HUES48 (cell line): ENCODE results near the gene TRIM29.

ENCODE experiments used
- H3K27ac ChIP-seq: one replicate; pipeline ENCODE4 v1.7.0; 2013; ENCODE audit warnings: low read depth, low read length, inconsistent platforms
- H3K27me3 ChIP-seq: 2 replicates; pipeline ENCODE4 v1.6.1; 2013; ENCODE audit warnings: mild to moderate bottlenecking, low read length; ENCODE audit not compliant: control insufficient read depth, insufficient read depth
- H3K36me3 ChIP-seq: 2 replicates; pipeline ENCODE4 v1.6.1; 2013; ENCODE audit warnings: low read length; ENCODE audit not compliant: control insufficient read depth, insufficient read depth
- H3K4me1 ChIP-seq: 2 replicates; pipeline ENCODE4 v1.6.1; 2013; ENCODE audit warnings: mild to moderate bottlenecking, low read length; ENCODE audit not compliant: control insufficient read depth, insufficient read depth
- H3K4me3 ChIP-seq: 2 replicates; pipeline ENCODE4 v1.5.1; 2013; ENCODE audit warnings: mild to moderate bottlenecking, low read depth, low read length
- H3K9ac ChIP-seq: 2 replicates; pipeline ENCODE4 v1.6.1; 2013; ENCODE audit warnings: mild to moderate bottlenecking, low read depth, low read length, moderate library complexity
- H3K9me3 ChIP-seq: 2 replicates; pipeline ENCODE4 v1.6.1; 2013; ENCODE audit warnings: low read length; ENCODE audit not compliant: control insufficient read depth, insufficient read depth

TRIM29 gene

DNA sequence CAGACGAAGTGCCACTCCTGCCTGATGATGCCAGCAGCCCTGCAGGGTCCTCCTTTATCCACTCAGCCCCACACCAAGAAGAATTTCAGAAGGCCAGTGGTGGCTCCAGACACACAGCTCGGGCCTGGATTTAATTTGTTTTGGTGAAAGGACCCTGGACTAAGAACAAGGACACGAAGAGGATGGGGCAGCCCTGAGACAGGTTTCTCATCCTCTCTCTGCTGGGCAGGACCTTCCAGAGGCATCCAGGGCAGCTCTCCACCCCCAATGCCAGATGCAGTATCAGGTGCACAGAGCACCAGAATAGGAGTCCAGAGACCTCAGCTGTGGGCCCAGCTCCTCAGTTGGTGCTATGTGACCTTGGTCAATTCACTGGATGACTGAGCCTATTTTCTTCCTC lies 72.0 kb downstream of the TRIM29 start:
- no peaks in the 10 kb centered on the region for H3K27me3 ChIP-seq

DNA sequence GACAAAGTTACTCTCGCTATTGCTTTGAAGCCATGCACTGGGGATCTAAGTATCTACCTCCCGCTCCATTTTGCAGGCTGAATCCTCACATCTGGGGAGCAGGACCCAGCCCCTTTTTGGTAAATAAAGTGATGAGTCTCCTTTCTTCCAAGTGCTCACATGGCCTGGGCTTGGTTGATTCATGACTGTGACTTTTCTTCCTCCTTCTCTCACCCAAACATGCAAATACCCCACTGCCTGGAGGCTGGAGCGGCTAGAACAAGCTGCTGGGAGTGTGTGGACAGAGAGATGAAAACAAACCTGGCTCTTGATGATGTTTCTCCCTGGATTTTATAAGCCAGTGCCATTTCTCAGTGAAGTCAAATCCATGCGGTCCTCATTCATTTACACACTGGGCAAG lies 72.7 kb downstream of the TRIM29 start:
- H3K27ac ChIP-seq = no peak overlapping the region
- H3K9me3 ChIP-seq = no peaks in the 10 kb centered on the region
- H3K9ac ChIP-seq = no peak overlapping the region
- no peaks in the 10 kb centered on the region for H3K36me3 ChIP-seq
- peaks cover 4% of the 10 kb centered on the region; the same call in 1 of the 2 replicates for H3K4me1 ChIP-seq
- no peak overlapping the region for H3K4me3 ChIP-seq
- no peaks in the 10 kb centered on the region for H3K27me3 ChIP-seq

More for the DNA sequence above, 72.0 kb downstream of the TRIM29 start:
- Histone ChIP-seq H3K4me1 (peaks cover 4% of the 10 kb centered on the region; the same call in 1 of the 2 replicates), H3K36me3 (no peaks in the 10 kb centered on the region), H3K27ac (no peak overlapping the region), H3K4me3 (no peak overlapping the region), H3K9ac (no peak overlapping the region), H3K9me3 (no peaks in the 10 kb centered on the region)

DNA sequence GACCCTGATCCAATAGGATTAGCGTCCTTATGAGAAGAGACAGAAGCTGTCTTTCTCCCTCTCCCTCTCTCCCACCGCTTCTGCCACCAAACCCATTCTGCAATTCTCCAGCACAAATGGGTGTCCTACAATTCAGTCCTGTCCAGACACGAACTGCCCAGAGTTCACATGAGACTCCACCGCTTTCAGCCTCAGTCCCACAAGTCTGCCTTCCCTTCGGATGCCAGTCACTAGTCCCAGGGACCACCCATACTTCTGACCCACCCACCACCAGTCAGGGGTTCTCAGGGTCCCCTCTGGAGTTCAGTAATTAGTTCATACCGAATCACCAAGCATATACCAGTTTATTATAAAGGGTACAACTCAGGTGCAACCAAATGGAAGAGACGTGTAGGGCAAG lies 73.6 kb downstream of the TRIM29 start:
- Histone ChIP-seq H3K27me3 (no peaks in the 10 kb centered on the region), H3K9me3 (no peaks in the 10 kb centered on the region), H3K27ac (no peak overlapping the region), H3K4me1 (peaks cover 8% of the 10 kb centered on the region; the same call in 1 of the 2 replicates), H3K4me3 (no peak overlapping the region), H3K9ac (no peak overlapping the region), H3K36me3 (no peaks in the 10 kb centered on the region)

DNA sequence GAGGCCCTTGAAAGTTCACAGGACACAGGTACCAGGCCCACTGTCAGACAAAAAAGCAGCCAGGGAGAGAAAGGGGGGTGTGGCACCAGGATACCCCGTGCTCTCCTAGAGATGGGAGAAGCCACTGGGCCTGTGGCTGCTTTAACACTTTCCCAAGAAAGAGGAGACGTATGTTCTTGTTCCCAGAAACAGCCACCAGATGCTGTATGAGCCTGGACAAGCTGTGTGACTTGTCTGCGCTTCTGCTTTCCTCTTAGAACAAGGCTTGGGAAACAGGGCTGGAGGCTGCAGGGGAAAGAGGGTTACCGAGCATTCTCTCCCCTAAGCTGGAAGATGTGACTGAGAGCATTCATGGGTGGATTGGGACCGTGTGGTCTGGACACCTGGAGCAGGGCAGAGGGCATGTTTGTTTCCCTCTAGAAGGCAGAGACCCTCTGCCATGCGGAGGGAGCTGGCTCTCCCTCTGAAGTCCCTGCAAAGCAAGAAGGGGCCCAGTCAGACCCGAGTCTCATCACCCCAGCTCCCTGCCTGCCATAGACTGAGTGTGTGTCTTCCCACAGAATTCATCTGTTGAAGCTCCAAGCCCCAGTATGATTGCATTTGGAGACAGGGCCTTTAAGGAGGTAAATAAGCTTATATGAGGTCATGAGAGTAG lies 74.1 kb downstream of the TRIM29 start:
- Histone ChIP-seq H3K27ac (no peak overlapping the region), H3K36me3 (no peaks in the 10 kb centered on the region), H3K9ac (no peak overlapping the region), H3K4me3 (no peak overlapping the region), H3K4me1 (peaks cover 13% of the 10 kb centered on the region), H3K27me3 (no peaks in the 10 kb centered on the region), H3K9me3 (no peaks in the 10 kb centered on the region)

DNA sequence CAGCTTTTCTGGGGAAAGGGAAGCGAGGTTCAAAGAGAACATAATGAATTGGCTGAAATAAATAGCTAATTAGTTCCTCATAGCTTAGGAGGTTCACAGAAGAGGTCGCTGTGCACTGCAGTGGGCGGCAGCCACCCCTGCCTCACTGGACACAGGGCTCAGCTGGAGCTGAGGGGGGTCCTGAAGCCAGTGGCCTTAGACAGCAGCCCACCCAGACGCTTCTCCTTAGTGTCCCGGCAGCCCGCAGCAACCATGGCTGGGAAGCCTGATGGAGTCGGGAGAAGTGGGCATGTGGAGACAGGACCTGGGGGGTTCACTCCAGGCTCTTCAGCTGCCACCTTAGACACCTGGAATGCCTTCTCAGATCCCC lies 75.4 kb downstream of the TRIM29 start:
- H3K4me1 ChIP-seq = peaks cover 26% of the 10 kb centered on the region
- H3K36me3 ChIP-seq = no peaks in the 10 kb centered on the region
- H3K4me3 ChIP-seq = no peak overlapping the region
- no peaks in the 10 kb centered on the region for H3K9me3 ChIP-seq
- H3K27ac ChIP-seq = no peak overlapping the region
- H3K9ac ChIP-seq = no peak overlapping the region
- H3K27me3 ChIP-seq = no peaks in the 10 kb centered on the region

DNA sequence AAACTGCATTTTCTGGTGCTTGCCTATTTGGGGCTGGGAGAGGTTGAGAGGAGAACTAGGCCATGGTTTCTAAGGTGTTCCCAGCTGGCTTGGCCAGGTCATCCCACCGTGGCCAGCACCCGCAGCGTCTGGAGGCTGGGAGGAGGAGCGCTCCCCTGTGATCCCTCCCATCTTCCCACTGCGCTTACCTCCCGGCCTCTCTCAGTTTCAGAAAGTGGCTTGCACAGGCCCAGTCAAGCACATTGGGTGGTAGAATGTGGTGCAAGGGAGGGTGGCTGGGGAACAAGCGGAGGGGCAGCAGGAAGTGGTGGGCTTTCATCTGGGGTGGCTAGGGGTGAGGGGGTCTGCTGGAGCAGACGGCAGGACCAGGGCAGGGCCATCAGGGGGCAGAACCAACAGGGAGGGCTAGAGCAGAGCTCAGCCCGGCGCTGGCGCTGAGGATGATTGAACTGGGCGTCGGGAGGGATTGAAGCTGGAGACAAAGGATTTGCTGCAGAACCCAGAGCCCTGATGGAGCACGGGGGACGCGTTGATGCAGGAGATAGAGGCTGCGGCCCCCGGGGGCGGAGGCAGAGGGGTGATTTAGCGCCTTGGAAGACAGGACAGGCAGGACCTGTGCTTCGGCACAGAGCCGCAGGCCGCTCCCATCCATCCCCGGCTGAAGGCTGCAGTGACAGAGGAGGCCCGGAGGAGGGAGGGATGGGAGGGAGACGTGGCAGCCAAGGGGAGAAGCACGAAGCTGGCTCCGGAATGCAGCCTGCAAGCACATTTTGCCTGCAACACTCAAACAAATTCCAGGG lies 76.0 kb downstream of the TRIM29 start:
- Histone ChIP-seq H3K27ac (no peak overlapping the region), H3K27me3 (no peaks in the 10 kb centered on the region), H3K4me1 (peaks cover 32% of the 10 kb centered on the region), H3K9me3 (no peaks in the 10 kb centered on the region), H3K4me3 (no peak overlapping the region), H3K36me3 (no peaks in the 10 kb centered on the region), H3K9ac (no peak overlapping the region)
